GM12878 (cell line): ENCODE results near the gene NOM1. TPM values are rescaled to one million over a fixed set of nuclear protein-coding genes. Genes with fewer than 3 reads are reported as not detected.

ENCODE experiments used
- ATAC-seq: fragments of 200-7000 bp; cut with Tn5 transposase; 3 replicates; pipeline ENCODE4 v1.9.1; 2020; ENCODE audit warnings: mild to moderate bottlenecking, moderate library complexity
- BruUV-seq: library from RNA; stranded (reverse); fragments of 400-500 nt; replicated peaks from 2 replicates; lab custom pipeline; 2021; lab: Mats Ljungman, UMichigan
- CTCF ChIA-PET: fragments of 300-600 bp; sonication (Branson Sonifier 250); formaldehyde crosslinking; extraction: SDS; loops from one replicate; lab custom pipeline; 2021; ENCODE audit warnings: inconsistent platforms; lab: Yijun Ruan, JAX
- POLR2A ChIA-PET: fragments of 350-600 bp; formaldehyde crosslinking; extraction: SDS; loops from one replicate; lab custom pipeline; 2021; ENCODE audit warnings: inconsistent platforms; lab: Charles Lee
- RAD21 ChIA-PET: fragments of 300-600 bp; sonication (Branson Sonifier 250); formaldehyde crosslinking; loops from one replicate; lab custom pipeline; 2023; ENCODE audit warnings: antibody characterized with exemption; ENCODE audit not compliant: unreplicated experiment; lab: Charles Lee
- SMC1A ChIA-PET: fragments of 300-600 bp; sonication (Branson Sonifier 250); formaldehyde crosslinking; loops from one replicate; lab custom pipeline; 2023; ENCODE audit not compliant: unreplicated experiment, uncharacterized antibody; lab: Charles Lee
- DNase-seq: peaks from one replicate; pipeline ENCODE4 v3.0.0-alpha.2; 2011; ENCODE audit warnings: low read depth, low spot score
- FAIRE-seq: peaks from 3 replicates; lab custom pipeline; 2011; peaks lifted over from hg19 to GRCh38; lab: Jason Lieb, UNC
- H2AFZ ChIP-seq: 2 replicates; pipeline ENCODE4 v1.6.0; 2011; ENCODE audit warnings: low read depth, low read length, control low read depth; ENCODE audit not compliant: control insufficient read depth
- H3K27ac ChIP-seq: 2 replicates; pipeline ENCODE4 v1.5.1; 2011; ENCODE audit warnings: control low read depth; ENCODE audit not compliant: control insufficient read depth, insufficient read depth
- H3K27me3 ChIP-seq, 2 experiments: replicated peaks in 1 of 2; 2 replicates each; pipeline versions ENCODE4 v1.6.0 to v1.6.1; 2011; ENCODE audit warnings: low read length in 1 of 2; ENCODE audit not compliant: control insufficient read depth in 2 of 2, insufficient read depth in 2 of 2
- H3K36me3 ChIP-seq, 2 experiments: 2 replicates each; pipeline ENCODE4 v1.5.1; 2011; ENCODE audit warnings: low read length in 1 of 2; ENCODE audit not compliant: control insufficient read depth in 2 of 2, insufficient read depth in 2 of 2
- H3K4me1 ChIP-seq: 2 replicates; pipeline ENCODE4 v1.6.1; 2011; ENCODE audit warnings: mild to moderate bottlenecking, low read length, moderate library complexity, mixed read lengths; ENCODE audit not compliant: control insufficient read depth, insufficient read depth
- H3K4me2 ChIP-seq: 2 replicates; pipeline ENCODE4 v1.6.0; 2011; ENCODE audit warnings: control low read depth; ENCODE audit not compliant: control insufficient read depth, insufficient read depth
- H3K4me3 ChIP-seq: fragments of 200-600 bp; sonication (generic); 2 replicates; pipeline ENCODE4 v1.5.1; 2016
- H3K79me2 ChIP-seq: 2 replicates; pipeline ENCODE4 v1.6.0; 2011; ENCODE audit warnings: low read length; ENCODE audit not compliant: control insufficient read depth, insufficient read depth
- H3K9ac ChIP-seq: 2 replicates; pipeline ENCODE4 v1.8.0; 2011; ENCODE audit warnings: low read length, control low read depth, mixed read lengths; ENCODE audit not compliant: control insufficient read depth, insufficient read depth
- H3K9me3 ChIP-seq: replicated peaks from 3 replicates; pipeline ENCODE4 v1.5.1; 2011; ENCODE audit warnings: mild to moderate bottlenecking, low read length; ENCODE audit not compliant: control insufficient read depth, insufficient read depth
- H4K20me1 ChIP-seq: 2 replicates; pipeline ENCODE4 v1.6.0; 2011; ENCODE audit not compliant: control insufficient read depth, insufficient read depth
- ELK1 ChIP-seq: IDR thresholded peaks from 2 replicates; pipeline ENCODE4 v1.6.1; 2012; ENCODE audit warnings: low read depth, low read length, improper control_type of control experiment
- GATAD2B ChIP-seq: fragments of 450-650 bp; conservative IDR thresholded peaks from 2 replicates; pipeline ENCODE4 v1.6.1; 2017; ENCODE audit warnings: low read depth, mild to moderate bottlenecking, moderate library complexity
- HDAC2 ChIP-seq: fragments of 200-600 bp; sonication (generic); IDR thresholded peaks from 2 replicates; pipeline ENCODE4 v1.6.1; 2017
- HDAC6 ChIP-seq: fragments of 200-600 bp; sonication (generic); IDR thresholded peaks from one replicate; pipeline ENCODE4 v1.8.0; 2017; ENCODE audit warnings: antibody characterized with exemption; ENCODE audit not compliant: unreplicated experiment
- HSF1 ChIP-seq: fragments of 150-350 bp; IDR thresholded peaks from 2 replicates; pipeline ENCODE4 v1.6.1; 2014; ENCODE audit warnings: mild to moderate bottlenecking, low read depth, low read length
- IRF3 ChIP-seq: fragments of 450-650 bp; IDR thresholded peaks from 2 replicates; pipeline ENCODE4 v1.6.1; 2014; ENCODE audit warnings: mild to moderate bottlenecking
- KDM1A ChIP-seq: fragments of 200-600 bp; sonication (generic); IDR thresholded peaks from 2 replicates; pipeline ENCODE4 v1.6.1; 2016; ENCODE audit warnings: borderline replicate concordance
- LARP7 ChIP-seq: fragments of 450-650 bp; IDR thresholded peaks from 2 replicates; pipeline ENCODE4 v1.6.1; 2017; ENCODE audit warnings: mild to moderate bottlenecking
- MEF2A ChIP-seq: IDR thresholded peaks from 2 replicates; pipeline ENCODE4 v1.6.1; 2011; ENCODE audit warnings: low read depth, mild to moderate bottlenecking, low read length, moderate library complexity; ENCODE audit not compliant: insufficient read depth
- NFIC ChIP-seq: IDR thresholded peaks from 2 replicates; pipeline ENCODE4 v1.6.1; 2012; ENCODE audit warnings: low read depth, mild to moderate bottlenecking, inconsistent platforms, low read length, moderate library complexity
- POLR2A ChIP-seq: IDR thresholded peaks from 2 replicates; pipeline ENCODE4 v1.6.1; 2011; ENCODE audit warnings: low read depth, mild to moderate bottlenecking, low read length
- RAD51 ChIP-seq: fragments of 450-650 bp; IDR thresholded peaks from 2 replicates; pipeline ENCODE4 v1.6.1; 2016; ENCODE audit warnings: moderate library complexity, mild to moderate bottlenecking, inconsistent platforms
- SREBF1 ChIP-seq: IDR thresholded peaks from 2 replicates; pipeline ENCODE4 v1.6.1; 2012; ENCODE audit warnings: mild to moderate bottlenecking, low read length
- TARDBP ChIP-seq: IDR thresholded peaks from 2 replicates; pipeline ENCODE4 v1.6.1; 2016; ENCODE audit warnings: borderline replicate concordance
- TCF7 ChIP-seq: IDR thresholded peaks from 2 replicates; pipeline ENCODE4 v1.6.1; 2014; ENCODE audit warnings: antibody characterized with exemption, borderline replicate concordance
- USF1 ChIP-seq: IDR thresholded peaks from 2 replicates; pipeline ENCODE4 v1.6.1; 2011; ENCODE audit warnings: borderline replicate concordance, low read depth, mild to moderate bottlenecking, moderate library complexity, mixed read lengths, low read length; ENCODE audit not compliant: insufficient read depth; ENCODE audit errors: extremely low read length
- WGBS: methylation state at CpG from one replicate; pipeline ENCODE4 v1.1.6; 2016; ENCODE audit warnings: low lambda C conversion rate; ENCODE audit not compliant: insufficient replicate concordance, insufficient coverage; ENCODE audit errors: missing lambda C conversion rate; 5-methylcytosine and 5-hydroxymethylcytosine counted together
- in situ Hi-C: fragments of 300-500 bp; cut with MboI; formaldehyde crosslinking; loops from 9 replicates; pipeline ENCODE4 v1.14.3; 2018; ENCODE audit warnings: mixed read lengths
- intact Hi-C: fragments of 100-400 bp; cut with micrococcal nuclease; formaldehyde crosslinking; loops from one replicate; pipeline ENCODE4 v1.14.2; 2022; ENCODE audit not compliant: unreplicated experiment
- polyA plus RNA-seq, 11 experiments: library from polyadenylated mRNA; depleted of rRNA in 4 of 11; unstranded in 6 of 11; stranded (reverse) in 5 of 11; fragments of >200 nt; fragmentation: Nextera tagmentation in 4 of 11; fragmentation: Illumina TruSeq in 1 of 11; extraction: Ambion mirVana in 4 of 11; extraction: Trizol in 1 of 11; gene quantifications; 1 replicate in 1 of 11; 2 replicates in 10 of 11; pipeline versions ENCODE4 v1.2.1 to v1.2.3, GENCODE V29; 2011 to 2016; ENCODE audit warnings: inconsistent platforms in 2 of 11, missing spikeins in 2 of 11, low read depth in 1 of 11
- total RNA-seq, 4 experiments: library from RNA; depleted of rRNA in 3 of 4; stranded (reverse); fragments of >200 nt in 3 of 4; fragmentation: Illumina TruSeq in 1 of 4; extraction: Trizol in 1 of 4; gene quantifications; 2 replicates each; pipeline versions ENCODE4 v1.2.1 to v1.2.3, GENCODE V29; 2013 to 2021

The NOM1 gene
- total and polyA plus RNA-seq, 10 of the 15 experiments (the other 5 are each of a cell fraction or from before 2014, with no cell fraction given), result 2.9 to 21.3 (median 17.8) TPM

GRCh38 chr7:156932006-156932405 is 17.5 kb upstream of the NOM1 start:
- Histone ChIP-seq H3K79me2 (no peaks in the 10 kb centered on the region), H3K4me2 (no peak overlapping the region), H3K36me3 (no peaks in the 10 kb centered on the region), H3K9me3 (no peaks in the 10 kb centered on the region), H4K20me1 (no peaks in the 10 kb centered on the region), H3K27ac (no peak overlapping the region), H3K27me3 (no peaks in the 10 kb centered on the region; a peak in 1 of 4 replicates), H3K9ac (no peak overlapping the region), H2AFZ (no peak overlapping the region), H3K4me1 (no peaks in the 10 kb centered on the region), H3K4me3 (no peak overlapping the region)
- SMC1A ChIA-PET, result no interaction called here
- in situ Hi-C loops (no loop called here), intact Hi-C loops (no loop called here)
- BruUV-seq, result no TSS peak
- CTCF ChIA-PET, result interaction anchor here (0.7 to 1.0 kb wide), 2 partner anchors 8 to 39 kb away, joined by 3 read pairs; no protein-coding TSS in a partner anchor
- no peak for ATAC-seq
- no peak for FAIRE-seq
- WGBS, result 36% methylated on average over 7 of the region's 7 CpGs
- POLR2A ChIA-PET, result no interaction called here
- TF ChIP-seq TARDBP, result no peak
- no peak for TF ChIP-seq IRF3
- TF ChIP-seq HDAC6, result no peak
- TF ChIP-seq RAD51, result no peak
- TF ChIP-seq HDAC2, result no peak
- TF ChIP-seq MEF2A, result no peak
- no peak for TF ChIP-seq GATAD2B
- TF ChIP-seq NFIC, result no peak
- no peak for TF ChIP-seq ELK1
- no peak for TF ChIP-seq HSF1
- TF ChIP-seq TCF7, result no peak
- TF ChIP-seq KDM1A, result no peak
- no peak for TF ChIP-seq POLR2A
- TF ChIP-seq SREBF1, result no peak
- no peak for TF ChIP-seq USF1
- no peak for TF ChIP-seq LARP7
- no peak for DNase-seq
- RAD21 ChIA-PET, result no interaction called here
